KG1 (cell line): Measurements from ENCODE around the gene MBNL1.

Experiments
- DNase-seq: peaks from one replicate; lab custom pipeline; 2025; lab: John Stamatoyannopoulos, UW

Gene MBNL1

DNA sequence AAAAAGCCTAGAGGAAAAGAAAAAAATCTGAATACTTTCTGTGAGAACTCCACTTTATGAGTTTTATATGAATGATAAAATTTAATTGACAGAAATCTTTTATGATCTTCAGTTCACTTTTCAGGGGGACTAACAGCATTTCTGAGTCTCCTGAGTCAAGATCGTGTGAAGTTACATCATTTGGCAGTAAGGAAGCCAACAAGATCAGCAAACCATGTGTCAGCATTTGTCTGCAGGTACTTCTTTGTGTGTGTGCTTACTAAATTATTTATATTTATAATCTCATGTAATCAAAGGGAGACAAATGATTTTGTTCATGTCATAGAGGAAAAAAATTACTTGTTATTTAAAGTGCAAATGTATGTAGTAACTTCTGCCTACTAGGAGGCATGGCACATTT, 217.6 kb downstream of the MBNL1 start:
- DNase-seq: no peak

DNA sequence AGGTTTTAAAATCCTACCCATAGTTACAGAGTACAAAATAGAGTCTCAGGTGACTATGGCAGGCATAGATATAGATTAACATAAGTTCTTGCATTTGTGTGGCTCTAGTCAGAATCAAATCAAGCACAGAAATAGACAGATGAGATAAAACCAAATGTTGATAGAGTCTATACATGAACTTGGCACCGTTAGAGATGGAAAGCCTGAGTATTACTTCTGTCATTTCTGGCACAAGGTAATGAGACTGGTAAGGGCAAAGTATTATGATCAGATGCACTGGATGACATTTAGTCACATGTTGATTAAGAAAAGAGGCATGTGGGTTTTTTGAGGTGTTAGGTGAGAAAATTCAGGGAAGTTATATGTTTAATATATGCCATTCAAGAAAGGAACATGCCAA, 219.7 kb downstream of the MBNL1 start:
- DNase-seq: no peak

DNA sequence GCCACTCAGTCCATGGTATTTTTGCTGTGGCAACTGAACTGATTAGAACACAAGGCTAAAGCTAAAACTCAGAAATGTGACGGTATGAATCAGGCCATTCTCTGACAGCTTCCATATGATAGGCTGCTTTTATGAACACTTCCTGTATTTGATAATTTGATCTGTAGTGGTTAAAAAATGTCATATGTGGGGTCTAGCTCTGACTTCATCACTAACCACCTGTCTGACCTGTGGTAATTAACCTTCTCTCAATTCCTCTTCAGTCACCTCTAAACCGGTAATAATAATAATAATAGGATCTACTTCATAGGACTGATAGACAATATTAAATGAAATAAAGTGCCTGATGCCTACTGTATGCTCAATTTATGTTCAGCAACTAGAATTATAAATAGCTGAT, 223.2 kb downstream of the MBNL1 start:
- no peak for DNase-seq

DNA sequence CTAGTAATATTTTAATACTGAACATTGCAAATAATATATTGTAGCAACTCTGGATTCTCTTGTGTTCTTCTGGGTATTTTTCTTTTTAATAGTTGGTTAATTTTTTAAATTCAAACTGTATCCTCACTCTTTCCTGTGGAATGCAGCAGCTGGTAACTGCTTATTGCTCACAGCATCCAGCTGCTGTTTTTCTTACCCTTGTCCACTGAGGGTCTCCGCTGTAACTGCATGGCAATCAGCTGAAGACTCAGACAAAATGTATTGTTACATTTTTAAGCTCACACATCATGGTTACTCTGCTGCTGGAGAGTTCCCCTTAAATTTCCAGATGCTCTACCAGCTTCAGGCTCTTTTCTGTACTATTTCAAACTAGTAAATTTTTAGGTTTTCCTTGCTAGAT, 227.6 kb downstream of the MBNL1 start:
- no peak for DNase-seq

DNA sequence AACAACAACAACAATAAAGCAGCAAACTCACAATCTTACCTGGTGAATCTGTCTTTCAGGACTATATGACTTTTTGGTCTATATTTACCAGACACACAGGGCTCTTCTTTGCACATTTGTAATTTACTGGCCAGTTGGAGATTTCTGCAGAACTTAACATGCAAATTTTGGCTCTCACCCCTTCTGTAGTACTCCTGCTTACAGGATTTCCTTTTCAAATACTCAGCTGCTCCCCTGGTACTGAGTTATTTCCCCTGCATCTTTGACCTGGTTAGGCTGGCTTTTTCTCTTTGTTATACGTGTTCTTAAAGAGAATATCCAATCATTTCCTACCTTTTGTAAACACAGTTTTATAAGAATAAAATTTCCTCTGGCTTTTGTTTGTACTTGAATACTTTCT, 228.0 kb downstream of the MBNL1 start:
- no peak for DNase-seq

DNA sequence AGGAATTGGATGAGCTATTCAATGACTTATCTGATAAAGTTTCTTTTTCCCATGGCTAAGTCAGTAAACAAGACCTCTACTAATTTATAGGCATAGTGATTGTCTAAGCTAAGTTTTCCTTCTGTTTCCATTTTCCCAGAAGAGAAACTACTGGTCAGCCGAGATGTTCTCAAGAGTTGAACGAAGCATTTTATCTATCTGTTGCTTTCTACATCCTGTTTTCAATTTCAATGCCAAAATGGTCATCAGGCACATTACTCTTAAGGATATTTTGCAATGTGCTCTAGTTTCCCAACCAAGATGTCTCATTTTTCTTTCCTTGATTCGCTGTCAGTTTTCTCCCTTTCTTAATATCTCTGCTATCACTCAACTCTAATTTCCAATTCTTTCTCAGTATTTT, 228.7 kb downstream of the MBNL1 start:
- DNase-seq: no peak

DNA sequence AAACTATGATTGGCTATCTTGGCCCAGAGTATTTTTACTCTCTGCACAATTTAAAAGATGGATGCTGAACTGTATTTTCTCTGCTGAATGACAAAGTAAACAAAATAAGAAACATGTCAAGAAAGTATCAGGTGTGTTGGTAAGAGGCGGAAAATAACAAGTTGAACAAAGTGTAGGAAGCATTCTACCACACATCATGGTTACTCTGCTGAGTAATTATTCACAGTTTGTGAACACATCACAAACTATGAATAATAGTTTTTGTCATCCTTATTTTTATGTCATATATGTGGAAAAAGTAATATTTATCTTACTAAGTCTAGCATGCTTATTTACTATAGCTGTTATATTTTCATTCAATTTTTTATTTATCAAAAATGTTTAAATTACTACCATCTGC, 229.2 kb downstream of the MBNL1 start:
- no peak for DNase-seq

DNA sequence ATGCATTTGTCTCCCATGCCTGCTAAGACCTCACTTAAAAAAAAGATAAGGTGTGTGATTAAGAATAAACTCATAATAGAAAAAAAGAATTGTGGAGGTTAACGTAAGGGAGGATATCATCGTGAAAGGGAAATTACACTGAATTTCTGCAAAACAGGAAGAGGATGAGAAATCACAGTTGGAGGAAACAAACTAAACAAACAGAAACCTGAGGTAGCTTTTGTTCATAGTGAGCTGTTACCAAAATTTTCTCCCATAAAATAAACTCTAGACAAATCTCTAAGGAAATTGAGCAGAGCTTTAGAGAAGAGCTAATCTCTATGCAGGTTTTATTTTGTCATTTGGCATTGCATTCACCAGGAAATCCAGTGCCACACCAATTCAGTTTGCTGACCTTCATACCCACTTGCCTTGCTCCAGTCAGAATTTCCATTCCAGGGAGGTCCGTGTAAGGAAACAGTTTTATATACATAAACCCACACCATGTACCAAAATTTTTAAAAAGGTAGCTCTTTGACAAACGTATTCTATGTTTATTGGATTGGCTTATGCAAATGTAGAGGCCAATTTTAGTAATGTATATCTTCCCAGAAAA, 231.2 kb downstream of the MBNL1 start:
- no peak for DNase-seq

DNA sequence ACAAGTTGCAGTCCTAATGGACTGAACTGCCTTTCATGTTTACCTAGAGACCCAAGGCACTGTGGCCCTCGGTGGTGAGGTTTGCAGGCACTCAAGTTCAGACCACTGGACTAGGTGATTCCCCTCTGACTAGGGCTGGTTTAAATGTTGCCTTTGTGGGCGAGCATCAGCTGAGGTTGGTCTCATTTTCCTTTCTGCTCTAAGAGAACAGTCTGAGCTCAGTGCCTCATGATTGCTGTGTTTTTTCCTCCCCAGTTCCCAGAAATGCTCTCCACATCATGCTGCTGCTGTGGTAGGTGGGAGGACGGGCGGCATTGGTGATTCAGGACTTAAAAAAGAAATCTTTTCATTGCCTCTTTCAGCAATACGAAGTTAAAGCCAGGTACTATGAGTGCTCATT, 237.2 kb downstream of the MBNL1 start:
- DNase-seq: no peak

DNA sequence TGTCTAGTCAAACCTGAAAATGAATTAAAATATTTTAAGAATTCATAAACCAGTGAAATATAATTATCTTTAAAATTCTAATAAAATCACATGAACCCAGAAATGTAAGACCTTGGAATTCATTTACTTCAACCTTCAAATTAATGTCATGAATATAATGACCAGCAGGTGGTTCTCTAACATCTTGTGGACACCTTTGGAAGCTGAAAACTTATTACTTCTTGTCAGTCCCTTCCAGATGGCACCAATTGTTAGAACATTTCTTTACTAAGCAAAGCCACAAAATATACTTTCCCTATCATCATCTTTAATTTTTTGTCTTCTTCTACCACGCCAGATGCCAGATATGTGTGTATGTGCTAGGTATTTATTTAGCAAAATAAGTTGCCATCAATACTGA, 240.0 kb downstream of the MBNL1 start:
- DNase-seq: no peak

DNA sequence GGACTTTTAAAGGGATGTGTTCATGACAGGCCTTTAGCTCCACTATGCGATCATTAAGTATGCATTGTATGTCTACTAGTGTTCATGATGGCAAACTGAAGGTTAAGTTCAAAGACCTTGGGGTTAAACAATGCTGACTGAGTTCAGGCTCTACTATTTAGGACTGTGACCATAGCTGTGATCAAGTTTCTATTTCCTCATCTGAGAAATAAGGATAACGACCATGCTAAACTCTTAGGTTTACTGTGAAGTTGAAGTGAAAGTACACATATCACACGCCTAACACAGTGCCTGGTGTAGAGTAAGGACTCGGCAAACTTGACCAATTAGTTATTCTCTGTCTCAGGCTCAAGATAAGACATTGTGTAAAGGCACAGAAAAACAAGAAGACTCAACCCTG, 243.2 kb downstream of the MBNL1 start:
- DNase-seq: no peak

DNA sequence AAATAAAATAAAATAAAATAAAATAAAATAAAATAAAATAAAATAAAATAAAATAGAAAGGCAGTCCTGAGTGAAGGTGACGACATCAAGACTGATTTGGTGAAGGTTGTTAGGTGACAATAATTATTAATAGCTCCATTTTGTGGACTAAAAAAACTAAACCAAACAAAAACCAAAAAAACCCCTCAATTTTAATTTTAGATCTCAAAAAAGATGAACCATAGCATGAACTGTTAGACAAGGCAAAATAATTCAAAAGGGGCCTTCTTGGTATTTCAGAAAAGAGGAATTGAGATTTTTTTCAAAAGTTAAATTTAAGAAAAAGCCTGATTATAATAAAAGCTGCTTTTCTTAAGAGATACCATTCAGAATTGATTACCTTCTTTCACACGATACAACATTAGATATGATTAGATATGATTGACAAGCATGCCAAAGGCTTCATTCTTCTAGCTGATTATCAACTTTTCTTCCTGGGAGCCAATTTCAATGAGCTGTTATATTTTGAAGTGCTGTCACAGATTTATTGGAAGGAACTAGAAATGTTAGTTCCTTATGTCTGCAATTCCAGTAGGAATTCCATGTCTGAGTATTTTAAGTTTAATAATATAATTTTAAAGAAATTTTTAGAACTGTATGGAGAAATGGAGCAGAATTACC, 244.7 kb downstream of the MBNL1 start:
- DNase-seq: no peak
